HG03103 (cell line): ENCODE measurements around the gene RABGAP1L.
"Not testable (repeated sequence)": the region's sequence is repeated elsewhere in the genome, so short reads cannot be mapped to it uniquely, and the experiment has no call there.

Experiments
- ATAC-seq: cut with Tn5 transposase; IDR thresholded peaks from one replicate; pipeline ENCODE4 v1.9.1; 2021; ENCODE audit warnings: low read depth; ENCODE audit not compliant: unreplicated experiment

The RABGAP1L gene

GRCh38 chr1:174999936-175000696 is 840.8 kb downstream of the RABGAP1L start, which contains the start of gene CACYBP:
Gene CACYBP, plus strand, starts transcription at chr1:174999947. Its CDS starts 234 bp downstream, at chr1:175000181.
- ATAC-seq = peak; percentile 4

- no peak for ATAC-seq
These were observed 841.4 kb downstream of the RABGAP1L start for GRCh38 chr1:175000697-175001187.

GRCh38 chr1:175002910-175003517 is 843.7 kb downstream of the RABGAP1L start:
- no peak for ATAC-seq

GRCh38 chr1:175003521-175003920 is 844.2 kb downstream of the RABGAP1L start:
- ATAC-seq = no peak

GRCh38 chr1:175005085-175005783 is 845.9 kb downstream of the RABGAP1L start:
- ATAC-seq = no peak

- no peak for ATAC-seq
These were observed 850.2 kb downstream of the RABGAP1L start for GRCh38 chr1:175009532-175009931.

GRCh38 chr1:175013445-175013844 is 854.1 kb downstream of the RABGAP1L start:
- ATAC-seq = no peak

GRCh38 chr1:175015243-175015642 is 855.9 kb downstream of the RABGAP1L start:
- no peak for ATAC-seq

- ATAC-seq = no peak
These were observed 860.2 kb downstream of the RABGAP1L start for GRCh38 chr1:175019524-175019923.

GRCh38 chr1:175023043-175023921 is 864.0 kb downstream of the RABGAP1L start, which contains the start of gene MRPS14:
Gene MRPS14, minus strand, starts transcription at chr1:175023425. Its CDS starts 17 bp downstream, at chr1:175023408.
- peak; percentile 94 for ATAC-seq

- ATAC-seq = not testable (repeated sequence)
These were observed 864.6 kb downstream of the RABGAP1L start for GRCh38 chr1:175023922-175024242.

- ATAC-seq = no peak
These were observed 865.5 kb downstream of the RABGAP1L start for GRCh38 chr1:175024773-175025172.

GRCh38 chr1:175033953-175034352 is 874.6 kb downstream of the RABGAP1L start:
- ATAC-seq = no peak

GRCh38 chr1:175034775-175035174 is 875.5 kb downstream of the RABGAP1L start:
- ATAC-seq = no peak

GRCh38 chr1:175035865-175036264 is 876.5 kb downstream of the RABGAP1L start:
- ATAC-seq = no peak

GRCh38 chr1:175036476-175036875 is 877.2 kb downstream of the RABGAP1L start:
- no peak for ATAC-seq

GRCh38 chr1:175037416-175037815 is 878.1 kb downstream of the RABGAP1L start:
- no peak for ATAC-seq

- no peak for ATAC-seq
These were observed 881.1 kb downstream of the RABGAP1L start for GRCh38 chr1:175040324-175040879.

GRCh38 chr1:175042650-175043049 is 883.3 kb downstream of the RABGAP1L start:
- ATAC-seq = no peak

GRCh38 chr1:175043824-175044223 is 884.5 kb downstream of the RABGAP1L start:
- ATAC-seq = no peak
